IPS DF 4.7 (cell line): Measurements from ENCODE around the gene IFT88.
"Not testable (repeated sequence)": the region's sequence is repeated elsewhere in the genome, so short reads cannot be mapped to it uniquely, and the experiment has no call there.

ENCODE experiments used
- DNase-seq: peaks from one replicate; pipeline ENCODE4 v3.0.0-alpha.2; 2013; ENCODE audit warnings: low spot score; ENCODE audit errors: extremely low read depth

IFT88 gene

GRCh38 chr13:20633802-20634201 lies 66.8 kb downstream of the IFT88 start:
- DNase-seq = no peak

- DNase-seq = no peak
These were observed 69.1 kb downstream of the IFT88 start for GRCh38 chr13:20636079-20636478.

- DNase-seq = no peak
These were observed 70.9 kb downstream of the IFT88 start for GRCh38 chr13:20637811-20638210.

- DNase-seq = no peak
These were observed 80.8 kb downstream of the IFT88 start for GRCh38 chr13:20647758-20648157.

- no peak for DNase-seq
These were observed 86.0 kb downstream of the IFT88 start for GRCh38 chr13:20652946-20653345.

- DNase-seq = no peak
These were observed 87.2 kb downstream of the IFT88 start for GRCh38 chr13:20654156-20654555.

- no peak for DNase-seq
These were observed 91.6 kb downstream of the IFT88 start for GRCh38 chr13:20658451-20659040.

GRCh38 chr13:20664351-20664750 lies 97.4 kb downstream of the IFT88 start:
- no peak for DNase-seq

GRCh38 chr13:20666948-20667347 lies 100.0 kb downstream of the IFT88 start:
- no peak for DNase-seq

- DNase-seq = no peak
These were observed 101.0 kb downstream of the IFT88 start for GRCh38 chr13:20667857-20668437.

- DNase-seq = no peak
These were observed 102.2 kb downstream of the IFT88 start for GRCh38 chr13:20669162-20669561.

- DNase-seq = no peak
These were observed 104.8 kb downstream of the IFT88 start for GRCh38 chr13:20671789-20672188.

GRCh38 chr13:20672772-20673171 lies 105.8 kb downstream of the IFT88 start:
- no peak for DNase-seq

- DNase-seq = no peak
These were observed 106.8 kb downstream of the IFT88 start for GRCh38 chr13:20673715-20674114.

GRCh38 chr13:20676213-20676612 lies 109.3 kb downstream of the IFT88 start:
- no peak for DNase-seq

GRCh38 chr13:20678606-20679005 lies 111.6 kb downstream of the IFT88 start:
- not testable (repeated sequence) for DNase-seq

- no peak for DNase-seq
These were observed 112.9 kb downstream of the IFT88 start for GRCh38 chr13:20679879-20680278.

- no peak for DNase-seq
These were observed 113.6 kb downstream of the IFT88 start for GRCh38 chr13:20680416-20681080.

- not testable (repeated sequence) for DNase-seq
These were observed 114.5 kb downstream of the IFT88 start for GRCh38 chr13:20681481-20681880.

GRCh38 chr13:20682061-20682460 lies 115.1 kb downstream of the IFT88 start:
- no peak for DNase-seq

GRCh38 chr13:20684041-20684440 lies 117.1 kb downstream of the IFT88 start:
- no peak for DNase-seq

GRCh38 chr13:20684546-20684945 lies 117.6 kb downstream of the IFT88 start:
- DNase-seq = no peak

GRCh38 chr13:20685092-20685491 lies 118.1 kb downstream of the IFT88 start:
- DNase-seq = no peak
